Astrocyte (in vitro differentiated cells and primary cell): ENCODE measurements around the gene ANO4. TPM values are rescaled to one million over a fixed set of nuclear protein-coding genes. Genes with fewer than 3 reads are reported as not detected.

Experiments used
- DNase-seq: peaks from one replicate; pipeline ENCODE4 v3.0.0-alpha.2; 2010; ENCODE audit warnings: low read depth
- FAIRE-seq: peaks from 2 replicates; lab custom pipeline; 2011; peaks lifted over from hg19 to GRCh38; lab: Jason Lieb, UNC
- H2AFZ ChIP-seq: 2 replicates; pipeline ENCODE4 v1.6.0; 2012; ENCODE audit warnings: low read depth, low read length, inconsistent platforms
- H3K27ac ChIP-seq: 2 replicates; pipeline ENCODE4 v1.5.1; 2011; ENCODE audit warnings: low read depth, low read length, inconsistent platforms
- H3K27me3 ChIP-seq: 2 replicates; pipeline ENCODE4 v1.6.0; 2011; ENCODE audit warnings: low read length, inconsistent platforms; ENCODE audit not compliant: insufficient read depth
- H3K36me3 ChIP-seq: 2 replicates; pipeline ENCODE4 v1.5.1; 2011; ENCODE audit warnings: low read length, inconsistent platforms; ENCODE audit not compliant: insufficient read depth
- H3K4me1 ChIP-seq: 2 replicates; pipeline ENCODE4 v1.5.1; 2011; ENCODE audit warnings: low read length, inconsistent platforms; ENCODE audit not compliant: insufficient read depth
- H3K4me2 ChIP-seq: 2 replicates; pipeline ENCODE4 v1.6.0; 2012; ENCODE audit warnings: low read length, inconsistent platforms
- H3K4me3 ChIP-seq: 2 replicates; pipeline ENCODE4 v1.5.1; 2011; ENCODE audit warnings: low read depth, mild to moderate bottlenecking, low read length, inconsistent platforms; ENCODE audit not compliant: insufficient read depth
- H3K79me2 ChIP-seq: 2 replicates; pipeline ENCODE4 v1.6.0; 2012; ENCODE audit warnings: mild to moderate bottlenecking, low read length, inconsistent platforms; ENCODE audit not compliant: insufficient read depth
- H3K9ac ChIP-seq: 2 replicates; pipeline ENCODE4 v1.6.0; 2012; ENCODE audit warnings: mild to moderate bottlenecking, low read length, inconsistent platforms
- H3K9me3 ChIP-seq: 2 replicates; pipeline ENCODE4 v1.5.1; 2012; ENCODE audit warnings: low read depth, mild to moderate bottlenecking, low read length, inconsistent platforms; ENCODE audit not compliant: insufficient read depth
- H4K20me1 ChIP-seq: 2 replicates; pipeline ENCODE4 v1.6.0; 2012; ENCODE audit warnings: low read length, inconsistent platforms; ENCODE audit not compliant: insufficient read depth
- H3K27ac Mint-ChIP-seq: one replicate; pipeline ENCODE4 v1.8.0; 2021; ENCODE audit warnings: mild to moderate bottlenecking, mixed read lengths; ENCODE audit not compliant: unreplicated experiment
- H3K27me3 Mint-ChIP-seq: one replicate; pipeline ENCODE4 v1.8.0; 2021; ENCODE audit warnings: low read depth, mixed read lengths; ENCODE audit not compliant: unreplicated experiment
- H3K36me3 Mint-ChIP-seq: one replicate; pipeline ENCODE4 v1.8.0; 2021; ENCODE audit warnings: low read depth, mixed read lengths; ENCODE audit not compliant: unreplicated experiment
- H3K4me1 Mint-ChIP-seq: one replicate; pipeline ENCODE4 v1.8.0; 2021; ENCODE audit warnings: low read depth, mixed read lengths; ENCODE audit not compliant: unreplicated experiment
- H3K4me3 Mint-ChIP-seq: one replicate; pipeline ENCODE4 v1.8.0; 2021; ENCODE audit warnings: mild to moderate bottlenecking, moderate library complexity, mixed read lengths; ENCODE audit not compliant: unreplicated experiment
- H3K9me3 Mint-ChIP-seq: one replicate; pipeline ENCODE4 v1.8.0; 2021; ENCODE audit warnings: mild to moderate bottlenecking, mixed read lengths; ENCODE audit not compliant: unreplicated experiment
- EZH2 ChIP-seq: IDR thresholded peaks from 2 replicates; pipeline ENCODE4 v1.6.1; 2012; ENCODE audit warnings: mild to moderate bottlenecking, low read length, inconsistent platforms; ENCODE audit not compliant: insufficient read depth
- total RNA-seq: library from RNA; stranded (reverse); gene quantifications from 2 replicates; pipeline ENCODE4 v1.2.1, GENCODE V29; 2021
- TF ChIP-seq, protein P1 (sequence below): IDR thresholded peaks from 2 replicates; pipeline ENCODE4 v1.5.1; 2011; ENCODE audit warnings: low read depth, mild to moderate bottlenecking, inconsistent platforms, low read length, moderate library complexity; ENCODE audit not compliant: insufficient read depth

The ANO4 gene
- total RNA-seq, 1 donor from 2014 or later, result 41.3 TPM

DNA sequence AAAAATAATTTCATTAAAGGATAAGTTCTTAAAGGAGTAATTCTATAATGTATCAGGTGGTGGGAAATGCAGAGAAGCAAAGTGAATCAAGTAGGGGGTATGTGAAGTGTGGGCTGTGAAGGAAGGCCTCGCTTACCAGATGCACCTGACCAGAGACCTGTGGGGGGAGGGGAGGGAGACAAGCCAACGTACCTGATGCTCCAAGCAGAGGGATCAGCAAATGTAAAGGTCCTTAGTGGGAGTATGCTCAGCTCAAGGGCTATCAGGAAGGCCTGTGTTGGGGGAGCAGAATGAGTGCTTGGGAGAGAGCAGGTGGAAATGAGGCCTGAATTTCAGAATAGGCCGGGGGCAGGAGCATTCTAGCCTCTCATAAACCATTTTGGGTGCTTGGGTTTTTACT is 57.1 kb downstream of the ANO4 start:
- DNase-seq, result no peak
- H3K9ac ChIP-seq, result no peak overlapping the region

DNA sequence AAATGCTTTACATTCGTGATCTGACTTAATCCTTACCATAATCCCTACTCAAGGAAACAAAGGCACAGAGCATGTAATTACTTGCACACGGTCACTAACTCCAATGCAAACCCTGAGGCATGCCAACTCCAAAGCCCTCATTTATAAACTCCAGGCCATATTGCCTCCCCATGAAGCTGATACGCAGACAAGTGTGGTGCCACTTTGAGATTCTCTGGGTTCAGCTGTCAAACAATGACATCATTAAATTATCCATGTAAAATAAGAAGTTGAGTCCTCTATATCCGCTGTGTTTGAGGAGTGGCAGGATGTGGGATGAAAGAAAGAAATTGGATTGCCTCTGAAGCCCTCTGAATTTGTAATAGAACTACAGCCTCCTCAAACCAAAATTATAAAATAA is 62.8 kb downstream of the ANO4 start:
- Histone ChIP-seq H3K27me3 (no peaks in the 10 kb centered on the region), H4K20me1 (no peaks in the 10 kb centered on the region), H3K9me3 (no peaks in the 10 kb centered on the region), H3K27ac (no peak overlapping the region), H3K4me2 (no peak overlapping the region), H3K4me1 (no peaks in the 10 kb centered on the region), H3K4me3 (no peak overlapping the region), H3K9ac (no peak overlapping the region), H3K36me3 (no peaks in the 10 kb centered on the region), H2AFZ (no peak overlapping the region), H3K79me2 (no peaks in the 10 kb centered on the region)
- FAIRE-seq, result no peak
- Mint-ChIP-seq H3K4me1 (peaks cover 11% of the 10 kb centered on the region), H3K9me3 (no peaks in the 10 kb centered on the region), H3K27me3 (no peaks in the 10 kb centered on the region), H3K4me3 (no peak overlapping the region), H3K27ac (no peak overlapping the region), H3K36me3 (no peaks in the 10 kb centered on the region)
- no peak for TF ChIP-seq EZH2
- TF ChIP-seq, protein P1, sequence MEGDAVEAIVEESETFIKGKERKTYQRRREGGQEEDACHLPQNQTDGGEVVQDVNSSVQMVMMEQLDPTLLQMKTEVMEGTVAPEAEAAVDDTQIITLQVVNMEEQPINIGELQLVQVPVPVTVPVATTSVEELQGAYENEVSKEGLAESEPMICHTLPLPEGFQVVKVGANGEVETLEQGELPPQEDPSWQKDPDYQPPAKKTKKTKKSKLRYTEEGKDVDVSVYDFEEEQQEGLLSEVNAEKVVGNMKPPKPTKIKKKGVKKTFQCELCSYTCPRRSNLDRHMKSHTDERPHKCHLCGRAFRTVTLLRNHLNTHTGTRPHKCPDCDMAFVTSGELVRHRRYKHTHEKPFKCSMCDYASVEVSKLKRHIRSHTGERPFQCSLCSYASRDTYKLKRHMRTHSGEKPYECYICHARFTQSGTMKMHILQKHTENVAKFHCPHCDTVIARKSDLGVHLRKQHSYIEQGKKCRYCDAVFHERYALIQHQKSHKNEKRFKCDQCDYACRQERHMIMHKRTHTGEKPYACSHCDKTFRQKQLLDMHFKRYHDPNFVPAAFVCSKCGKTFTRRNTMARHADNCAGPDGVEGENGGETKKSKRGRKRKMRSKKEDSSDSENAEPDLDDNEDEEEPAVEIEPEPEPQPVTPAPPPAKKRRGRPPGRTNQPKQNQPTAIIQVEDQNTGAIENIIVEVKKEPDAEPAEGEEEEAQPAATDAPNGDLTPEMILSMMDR, result no peak
- no peak for DNase-seq

More for the DNA sequence above, 57.1 kb downstream of the ANO4 start:
- Histone ChIP-seq H3K27me3 (no peaks in the 10 kb centered on the region), H3K79me2 (no peaks in the 10 kb centered on the region), H3K4me2 (no peak overlapping the region), H3K36me3 (no peaks in the 10 kb centered on the region), H3K4me1 (no peaks in the 10 kb centered on the region), H4K20me1 (no peaks in the 10 kb centered on the region), H3K9me3 (no peaks in the 10 kb centered on the region), H3K27ac (no peak overlapping the region), H2AFZ (no peak overlapping the region), H3K4me3 (no peak overlapping the region)
- H3K4me3 Mint-ChIP-seq, result no peak overlapping the region
- FAIRE-seq, result no peak
- H3K27ac Mint-ChIP-seq, result no peak overlapping the region
- peaks cover 2% of the 10 kb centered on the region for H3K4me1 Mint-ChIP-seq
- H3K27me3 Mint-ChIP-seq, result no peaks in the 10 kb centered on the region
- H3K36me3 Mint-ChIP-seq, result peaks cover 3% of the 10 kb centered on the region
- TF ChIP-seq, protein P1, result no peak
- TF ChIP-seq EZH2, result no peak
- no peaks in the 10 kb centered on the region for H3K9me3 Mint-ChIP-seq

GRCh38 chr12:100857971-100858370 is 63.4 kb downstream of the ANO4 start:
- Mint-ChIP-seq H3K4me1 (peaks cover 14% of the 10 kb centered on the region), H3K27me3 (no peaks in the 10 kb centered on the region), H3K36me3 (no peaks in the 10 kb centered on the region), H3K27ac (no peak overlapping the region), H3K4me3 (no peak overlapping the region), H3K9me3 (no peaks in the 10 kb centered on the region)
- no peak for TF ChIP-seq EZH2
- TF ChIP-seq, protein P1, result no peak
- Histone ChIP-seq H4K20me1 (no peaks in the 10 kb centered on the region), H2AFZ (no peak overlapping the region), H3K27ac (no peak overlapping the region), H3K27me3 (no peaks in the 10 kb centered on the region), H3K9ac (no peak overlapping the region), H3K9me3 (no peaks in the 10 kb centered on the region), H3K36me3 (no peaks in the 10 kb centered on the region), H3K4me1 (no peaks in the 10 kb centered on the region), H3K4me2 (no peak overlapping the region), H3K4me3 (no peak overlapping the region), H3K79me2 (no peaks in the 10 kb centered on the region)
- DNase-seq, result peak; percentile 26
- FAIRE-seq, result no peak
